Motor neuron (in vitro differentiated cells): Measurements from ENCODE around the gene SUPT20HL1. TPM values are rescaled to one million over a fixed set of nuclear protein-coding genes. Genes with fewer than 3 reads are reported as not detected.
"Not testable (repeated sequence)": the region's sequence is repeated elsewhere in the genome, so short reads cannot be mapped to it uniquely, and the experiment has no call there.

Experiments used
- ATAC-seq, 8 experiments: fragments of 200-7000 bp; cut with Tn5 transposase; replicated peaks in 6 of 8; 2 replicates each; pipeline ENCODE4 v1.8.0; 2021; ENCODE audit warnings: mild to moderate bottlenecking in 8 of 8, moderate library complexity in 8 of 8
- H3K27ac ChIP-seq, 2 donors: fragments of 250-450 bp; sonication (Bioruptor Pico); 2 replicates each; pipeline ENCODE4 v1.9.0; 2021; ENCODE audit warnings: antibody characterized with exemption in 2 of 2, mild to moderate bottlenecking in 2 of 2, moderate library complexity in 1 of 2
- H3K4me1 ChIP-seq, 2 donors: fragments of 250-450 bp; sonication (Bioruptor Pico); replicated peaks in 1 of 2; 2 replicates each; pipeline ENCODE4 v1.6.1; 2021; ENCODE audit warnings: antibody characterized with exemption in 2 of 2, mild to moderate bottlenecking in 2 of 2, moderate library complexity in 1 of 2
- H3K4me3 ChIP-seq, 5 donors: fragments of 250-450 bp; sonication (Bioruptor Pico); 2 replicates each; pipeline ENCODE4 v1.9.0; 2021; ENCODE audit warnings: antibody characterized with exemption in 5 of 5, mild to moderate bottlenecking in 5 of 5, moderate library complexity in 4 of 5
- WGBS, 10 experiments: fragments of 450-650 bp; shearing (Covaris generic); methylation state at CpG; one replicate each; pipeline ENCODE4 v1.0.0; 2022; 5-methylcytosine and 5-hydroxymethylcytosine counted together
- in situ Hi-C, 9 experiments: fragments of 400-800 bp; cut with MboI; loops; one replicate each; pipeline ENCODE4 v1.15.0; 2021; ENCODE audit warnings: low sequenced_read_pairs in 9 of 9, low pct_unique_long_range_greater_than_20kb in 2 of 9; ENCODE audit not compliant: unreplicated experiment in 9 of 9
- total RNA-seq, 8 experiments: library from RNA; unstranded; fragments of 300-600 nt; gene quantifications; 2 replicates each; pipeline versions ENCODE4 v1.2.3 to v1.2.4, GENCODE V29; 2022

Gene SUPT20HL1
- total RNA-seq, 8 experiments from 2014 or later: 0.09 to 0.14 TPM; not detected in 6

DNA sequence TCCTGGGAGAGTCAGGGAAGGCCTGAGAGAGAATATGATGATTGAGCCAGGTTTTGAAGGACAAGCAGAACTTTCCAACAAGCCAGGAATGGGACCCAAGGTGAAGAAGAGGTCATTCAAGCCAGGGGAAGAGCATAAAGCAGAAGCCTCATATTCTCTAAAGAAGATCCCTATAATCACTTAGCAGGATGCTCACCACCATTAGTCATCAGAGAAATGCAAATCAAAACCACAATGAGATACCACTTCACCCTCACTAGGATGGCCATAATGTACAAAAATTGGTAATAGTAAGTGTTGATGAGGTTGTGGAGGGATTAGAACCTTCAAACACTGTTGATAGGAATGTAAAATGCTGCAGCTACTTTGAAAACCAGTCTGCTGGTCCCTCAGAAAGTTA is 20.5 kb upstream of the SUPT20HL1 start:
- no peak overlapping the region for H3K4me3 ChIP-seq
- ATAC-seq: no peak
- no peaks in the 10 kb centered on the region for H3K4me1 ChIP-seq
- in situ Hi-C loops: no loop called here
- H3K27ac ChIP-seq: no peak overlapping the region

DNA sequence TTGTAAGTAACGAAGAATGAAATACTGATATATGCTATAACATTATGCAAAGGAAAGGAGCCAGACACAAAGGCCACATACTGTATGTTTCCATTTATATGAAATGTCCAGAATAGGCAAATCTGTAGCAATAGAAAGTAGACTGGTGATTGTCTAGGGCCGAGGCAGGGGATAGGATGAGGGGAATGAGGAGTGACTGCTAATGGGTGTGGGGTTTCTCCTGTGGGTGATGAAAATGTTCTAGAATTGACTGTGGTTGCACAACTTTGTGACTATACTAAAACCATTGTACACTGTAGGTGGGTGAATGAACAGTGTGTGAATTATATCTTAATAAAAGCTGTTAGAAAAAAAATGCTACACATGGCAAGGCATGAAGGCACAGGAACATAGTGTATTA is 19.9 kb upstream of the SUPT20HL1 start:
- 60 to 100% (median 100%) methylated on average over 1 to 2 of the region's 2 CpGs; no CpG with 5 or more reads in 5 of the 10 experiments for WGBS, 10 experiments
- no peak for ATAC-seq

DNA sequence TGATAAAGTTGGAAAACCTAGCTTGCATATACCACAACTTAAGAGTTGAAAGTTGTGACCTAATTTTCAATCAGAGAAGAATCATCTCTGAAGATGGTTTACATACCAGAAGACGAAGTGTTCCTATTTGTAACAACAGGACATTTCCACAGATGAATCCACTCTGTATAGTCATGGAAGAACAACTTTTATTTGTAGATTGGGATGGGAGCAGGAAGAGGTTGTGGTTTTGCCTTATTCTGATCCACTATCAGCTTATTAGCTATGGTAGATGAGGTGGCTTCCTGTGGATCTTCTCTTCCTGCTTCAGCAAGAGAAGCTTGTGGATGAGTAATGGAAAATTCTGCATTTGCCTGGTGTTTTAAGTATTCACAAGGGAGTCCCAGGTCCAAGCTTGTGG is 18.6 kb upstream of the SUPT20HL1 start:
- Histone ChIP-seq H3K27ac (no peak overlapping the region), H3K4me1 (no peaks in the 10 kb centered on the region), H3K4me3 (no peak overlapping the region)
- WGBS, 10 experiments: 0 to 86% methylated on average over 1 of the region's 1 CpG; no CpG with 5 or more reads in 8 of the 10 experiments
- in situ Hi-C loops: no loop called here
- ATAC-seq: no peak

More for the DNA sequence above, 19.9 kb upstream of the SUPT20HL1 start:
- no peaks in the 10 kb centered on the region for H3K4me1 ChIP-seq
- no peak overlapping the region for H3K4me3 ChIP-seq
- no peak overlapping the region for H3K27ac ChIP-seq
- in situ Hi-C loops: no loop called here

DNA sequence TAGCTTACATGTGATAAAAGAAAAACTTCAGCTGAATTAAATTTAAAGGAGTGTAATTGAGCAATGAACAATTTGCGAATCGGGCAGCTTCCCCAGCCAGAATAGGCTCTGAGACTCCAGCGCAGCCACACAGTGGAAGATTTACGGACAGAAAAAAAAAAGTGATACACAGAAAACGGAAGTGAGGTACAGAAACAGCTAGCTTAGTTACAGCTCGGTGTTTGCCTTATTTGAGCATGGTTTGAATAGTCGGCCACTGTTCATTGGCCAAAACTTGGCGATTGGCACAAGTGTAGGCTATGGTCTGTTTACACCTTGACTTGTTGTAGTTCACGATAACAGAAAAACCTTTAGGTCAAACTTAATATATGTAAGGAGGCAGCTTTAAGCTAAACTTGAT is 16.7 kb upstream of the SUPT20HL1 start:
- WGBS, 10 experiments: 50 to 100% (median 85%) methylated on average over 1 to 7 of the region's 9 CpGs; no CpG with 5 or more reads in 3 of the 10 experiments
- no peak for ATAC-seq
- in situ Hi-C loops: no loop called here
- Histone ChIP-seq H3K4me3 (no peak overlapping the region), H3K27ac (no peak overlapping the region), H3K4me1 (no peaks in the 10 kb centered on the region)

DNA sequence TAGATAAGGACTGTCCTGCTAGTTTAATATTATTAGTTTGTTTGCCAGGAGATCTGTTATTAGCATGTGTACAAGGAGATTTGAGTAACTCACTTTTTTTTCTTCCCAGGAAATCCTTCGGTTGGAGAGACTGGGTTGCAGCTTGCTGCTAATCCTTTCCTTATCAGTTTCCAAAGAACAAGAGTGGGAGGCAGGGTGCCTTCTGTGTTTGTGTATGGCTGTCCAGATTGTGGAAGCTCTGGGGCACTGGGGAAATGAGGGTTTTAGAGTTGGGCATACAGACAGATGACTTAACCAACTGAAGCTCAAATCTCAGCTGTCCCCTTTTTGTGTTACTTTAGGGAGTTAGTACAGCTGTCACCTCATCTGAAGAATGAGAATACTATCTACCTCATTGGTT is 12.6 kb upstream of the SUPT20HL1 start:
- in situ Hi-C loops: no loop called here
- no peak for ATAC-seq
- H3K4me1 ChIP-seq: no peaks in the 10 kb centered on the region
- no peak overlapping the region for H3K27ac ChIP-seq
- H3K4me3 ChIP-seq: no peak overlapping the region
- WGBS, 10 experiments: 60 to 86% (median 83%) methylated on average over 1 of the region's 1 CpG; no CpG with 5 or more reads in 7 of the 10 experiments

DNA sequence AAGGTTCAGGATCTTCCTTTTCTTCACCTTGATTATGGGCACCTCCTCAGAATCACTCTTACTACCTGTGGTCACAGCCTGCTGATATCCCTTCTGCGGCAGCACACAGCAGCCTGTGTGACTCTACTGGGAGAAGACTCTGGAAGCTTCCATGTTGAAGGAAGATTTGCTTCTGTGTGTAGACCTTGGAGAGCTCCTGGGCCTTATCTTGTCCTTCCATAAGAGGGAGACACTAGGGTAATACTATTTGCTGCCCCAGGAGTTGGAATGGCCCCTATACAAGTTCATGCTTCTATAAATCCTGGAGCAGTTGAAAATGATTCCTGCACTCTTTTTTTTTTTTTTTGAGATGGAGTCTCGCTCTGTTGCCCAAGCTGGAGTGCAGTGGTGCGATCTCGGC is 10.2 kb upstream of the SUPT20HL1 start:
- 92 to 100% methylated on average over 1 to 2 of the region's 4 CpGs; no CpG with 5 or more reads in 8 of the 10 experiments for WGBS, 10 experiments
- ATAC-seq: no peak
- in situ Hi-C loops: loop anchor here in 1 of 9 experiments (25.0 kb wide), 1 partner anchor 88 kb away; no protein-coding TSS in a partner anchor

DNA sequence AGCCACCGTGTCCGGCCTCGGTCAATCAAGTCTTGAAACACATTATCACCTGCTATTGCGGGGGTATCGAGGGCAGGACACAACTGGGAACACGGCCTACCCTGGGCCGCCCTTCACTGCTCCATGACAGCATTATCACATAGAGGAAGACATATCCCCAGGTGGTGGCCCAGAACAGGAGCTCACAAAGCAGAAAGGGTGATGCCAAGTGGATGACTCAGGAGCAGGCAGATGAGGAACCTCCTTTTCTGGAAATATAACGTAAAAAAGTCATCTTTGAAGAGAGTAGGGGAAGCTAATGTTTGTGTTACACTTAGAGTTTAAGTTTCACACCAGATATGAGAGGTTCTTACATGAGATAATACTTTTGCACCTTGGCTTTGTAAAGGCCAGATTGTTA is 5.3 kb upstream of the SUPT20HL1 start:
- no peak overlapping the region for H3K4me3 ChIP-seq
- no peaks in the 10 kb centered on the region for H3K4me1 ChIP-seq
- no peak overlapping the region for H3K27ac ChIP-seq
- ATAC-seq: no peak
- in situ Hi-C loops: loop anchor here in 1 of 9 experiments (25.0 kb wide), 1 partner anchor 93 kb away; no protein-coding TSS in a partner anchor
- 67 to 93% methylated on average over 4 to 7 of the region's 8 CpGs; no CpG with 5 or more reads in 8 of the 10 experiments for WGBS, 10 experiments

More for the DNA sequence above, 10.2 kb upstream of the SUPT20HL1 start:
- Histone ChIP-seq H3K27ac (no peak overlapping the region), H3K4me1 (no peaks in the 10 kb centered on the region), H3K4me3 (no peak overlapping the region)

DNA sequence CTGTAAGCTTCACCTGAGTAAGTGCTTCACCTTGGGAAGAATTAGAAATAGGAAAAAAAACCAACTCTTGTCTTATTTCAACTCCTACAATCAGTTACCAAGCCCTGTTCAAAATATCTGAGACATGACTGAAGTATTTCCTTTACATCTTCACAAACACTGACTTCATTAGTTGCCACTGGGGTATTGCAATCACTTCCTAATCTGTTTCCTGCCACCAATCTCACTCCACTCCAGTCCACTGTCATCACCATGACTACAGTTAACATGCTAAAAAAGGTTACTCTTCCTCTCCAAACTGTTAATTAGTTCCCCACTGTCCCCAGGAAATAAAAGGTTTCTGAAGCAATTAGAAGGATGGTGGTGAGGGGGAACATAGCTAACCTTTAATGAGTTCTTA is 3.3 kb upstream of the SUPT20HL1 start:
- H3K4me1 ChIP-seq: no peaks in the 10 kb centered on the region
- ATAC-seq: no peak
- in situ Hi-C loops: loop anchor here in 1 of 9 experiments (25.0 kb wide), 1 partner anchor 95 kb away; no protein-coding TSS in a partner anchor
- no peak overlapping the region for H3K4me3 ChIP-seq
- no peak overlapping the region for H3K27ac ChIP-seq

DNA sequence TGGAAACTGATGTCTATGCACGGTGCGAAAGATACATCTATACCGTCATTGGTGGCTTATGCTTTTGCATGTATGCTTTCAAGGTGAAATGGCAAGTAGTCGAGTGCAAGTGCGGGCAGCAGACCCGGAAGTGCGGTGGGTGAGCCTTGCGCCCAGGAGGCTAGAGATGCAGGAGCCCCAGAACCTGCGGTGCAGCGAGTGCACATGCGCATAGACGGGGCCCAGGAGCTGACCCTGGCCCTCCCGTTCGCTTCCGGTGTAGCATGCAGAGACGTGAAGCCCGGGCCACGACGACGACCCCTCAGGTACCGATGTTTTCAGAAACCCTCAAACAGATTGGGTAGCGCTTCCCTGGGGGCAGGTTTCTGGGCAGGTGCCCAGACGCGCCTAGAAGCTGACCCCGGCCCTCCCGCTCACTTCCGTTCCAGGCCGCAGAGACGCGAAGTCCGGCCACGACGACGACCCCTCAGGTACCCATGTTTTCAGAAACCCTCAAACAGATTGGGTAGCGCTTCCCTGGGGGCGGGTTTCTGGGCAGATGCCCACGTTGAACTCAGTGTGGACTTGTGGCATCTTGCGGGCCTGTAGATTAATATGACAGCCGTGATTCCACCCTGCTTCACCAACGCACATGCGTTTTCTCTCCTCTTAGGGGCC is 1.8 kb downstream of the SUPT20HL1 start:
- ATAC-seq, H3K4me1 ChIP-seq, H3K4me3 ChIP-seq, H3K27ac ChIP-seq: not testable (repeated sequence)
- WGBS, 10 experiments: 87% methylated on average over 3 of the region's 41 CpGs; no CpG with 5 or more reads in 9 of the 10 experiments
- in situ Hi-C loops: loop anchor here in 1 of 9 experiments (25.0 kb wide), 1 partner anchor 100 kb away; no protein-coding TSS in a partner anchor

DNA sequence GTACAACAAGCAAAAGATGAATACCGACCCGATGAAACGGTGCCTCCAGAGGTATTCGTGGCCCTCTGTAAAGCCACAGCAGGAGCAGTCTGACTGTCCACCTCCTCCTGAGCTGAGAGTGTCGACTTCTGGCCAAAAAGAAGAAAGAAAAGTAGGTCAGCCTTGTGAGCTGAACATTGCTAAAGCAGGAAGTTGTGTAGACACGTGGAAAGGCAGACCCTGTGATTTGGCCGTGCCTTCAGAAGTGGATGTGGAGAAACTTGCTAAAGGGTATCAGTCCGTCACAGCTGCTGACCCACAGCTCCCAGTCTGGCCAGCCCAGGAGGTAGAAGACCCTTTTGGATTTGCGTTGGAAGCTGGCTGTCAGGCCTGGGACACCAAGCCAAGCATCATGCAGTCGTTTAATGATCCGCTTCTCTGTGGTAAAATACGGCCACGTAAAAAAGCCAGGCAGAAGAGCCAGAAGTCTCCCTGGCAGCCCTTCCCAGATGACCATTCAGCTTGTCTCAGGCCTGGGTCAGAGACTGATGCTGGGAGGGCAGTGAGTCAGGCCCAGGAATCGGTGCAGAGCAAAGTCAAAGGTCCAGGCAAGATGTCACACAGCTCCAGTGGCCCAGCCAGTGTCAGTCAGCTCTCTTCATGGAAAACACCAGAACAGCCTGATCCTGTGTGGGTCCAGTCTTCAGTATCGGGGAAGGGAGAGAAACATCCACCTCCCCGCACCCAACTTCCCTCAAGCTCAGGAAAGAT is 3.2 kb downstream of the SUPT20HL1 start:
- in situ Hi-C loops: loop anchor here in 1 of 9 experiments (25.0 kb wide), 1 partner anchor 101 kb away; no protein-coding TSS in a partner anchor
- H3K4me3 ChIP-seq, H3K4me1 ChIP-seq, ATAC-seq, H3K27ac ChIP-seq: not testable (repeated sequence)
- WGBS, 10 experiments: 60% methylated on average over 1 of the region's 16 CpGs; no CpG with 5 or more reads in 9 of the 10 experiments

DNA sequence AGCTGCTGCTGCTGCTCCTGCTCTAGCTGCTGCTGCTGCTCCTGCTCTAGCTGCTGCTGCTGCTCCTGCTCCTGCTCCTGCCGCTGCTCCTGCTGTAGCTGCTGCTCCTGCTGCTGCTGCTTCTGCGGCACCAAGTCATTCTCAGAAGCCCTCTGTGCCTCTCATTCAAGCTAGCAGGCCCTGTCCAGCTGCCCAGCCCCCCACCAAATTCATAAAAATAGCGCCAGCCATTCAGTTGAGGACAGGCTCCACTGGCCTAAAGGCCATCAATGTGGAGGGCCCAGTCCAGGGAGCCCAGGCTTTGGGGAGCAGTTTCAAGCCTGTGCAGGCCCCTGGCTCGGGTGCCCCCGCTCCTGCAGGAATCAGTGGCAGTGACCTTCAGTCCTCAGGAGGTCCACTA is 3.9 kb downstream of the SUPT20HL1 start:
- 90% methylated on average over 2 of the region's 5 CpGs; no CpG with 5 or more reads in 9 of the 10 experiments for WGBS, 10 experiments
- peak in 3 of 8 experiments; percentile 5 to 24 (median 19) for ATAC-seq
- in situ Hi-C loops: loop anchor here in 1 of 9 experiments (25.0 kb wide), 1 partner anchor 102 kb away; no protein-coding TSS in a partner anchor
- Histone ChIP-seq H3K27ac (no peak overlapping the region), H3K4me3 (no peak overlapping the region), H3K4me1 (no peaks in the 10 kb centered on the region)

DNA sequence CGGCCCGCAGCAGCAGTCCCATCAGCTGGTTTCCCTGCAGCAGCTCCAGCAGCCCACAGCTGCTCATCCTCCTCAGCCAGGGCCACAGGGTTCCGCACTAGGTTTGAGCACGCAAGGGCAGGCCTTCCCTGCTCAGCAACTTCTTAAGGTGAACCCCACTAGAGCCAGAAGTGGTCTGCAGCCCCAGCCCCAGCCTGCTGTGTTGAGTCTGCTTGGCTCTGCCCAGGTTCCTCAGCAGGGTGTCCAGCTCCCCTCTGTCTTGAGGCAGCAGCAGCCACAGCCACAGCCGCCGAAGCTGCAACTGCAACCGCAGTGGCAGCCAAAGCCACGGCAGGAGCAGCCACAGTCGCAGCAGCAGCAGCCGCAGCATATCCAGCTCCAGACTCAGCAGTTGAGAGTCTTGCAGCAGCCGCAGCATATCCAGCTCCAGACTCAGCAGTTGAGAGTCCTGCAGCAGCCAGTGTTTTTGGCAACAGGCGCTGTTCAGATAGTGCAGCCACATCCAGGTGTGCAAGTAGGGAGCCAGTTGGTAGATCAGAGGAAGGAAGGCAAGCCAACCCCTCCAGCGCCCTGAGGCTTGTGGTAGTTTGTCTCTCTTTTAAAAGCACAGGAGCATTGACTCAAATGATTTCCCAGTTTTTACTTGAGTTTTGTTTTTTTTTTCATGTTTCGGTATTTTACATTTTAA is 4.6 kb downstream of the SUPT20HL1 start:
- 48 to 100% (median 80%) methylated on average over 1 to 3 of the region's 14 CpGs; no CpG with 5 or more reads in 5 of the 10 experiments for WGBS, 10 experiments
- Histone ChIP-seq H3K27ac (no peak overlapping the region), H3K4me1 (no peaks in the 10 kb centered on the region), H3K4me3 (no peak overlapping the region)
- in situ Hi-C loops: loop anchor here in 1 of 9 experiments (25.0 kb wide), 1 partner anchor 103 kb away; no protein-coding TSS in a partner anchor
- no peak for ATAC-seq
